ENCODE measurements around the gene GAS7.

- TF ChIP-seq EZH2 (IDR thresholded peaks at IDR 0.05; ENCODE audit: borderline replicate concordance, low read length) (no peak), CTCF (conservative IDR thresholded peaks at IDR 0.05 in 1 of 2, IDR thresholded peaks at IDR 0.05 in 1 of 2; ENCODE audit: extremely low read depth in 1 of 2, insufficient read depth in 1 of 2, low read depth in 1 of 2, low read length in 2 of 2) (no peak)
These were observed 320.1 kb downstream of the GAS7 start for GRCh38 chr17:9878356-9878755.
